ENCODE measurements around the gene PLA2G5.

DNA sequence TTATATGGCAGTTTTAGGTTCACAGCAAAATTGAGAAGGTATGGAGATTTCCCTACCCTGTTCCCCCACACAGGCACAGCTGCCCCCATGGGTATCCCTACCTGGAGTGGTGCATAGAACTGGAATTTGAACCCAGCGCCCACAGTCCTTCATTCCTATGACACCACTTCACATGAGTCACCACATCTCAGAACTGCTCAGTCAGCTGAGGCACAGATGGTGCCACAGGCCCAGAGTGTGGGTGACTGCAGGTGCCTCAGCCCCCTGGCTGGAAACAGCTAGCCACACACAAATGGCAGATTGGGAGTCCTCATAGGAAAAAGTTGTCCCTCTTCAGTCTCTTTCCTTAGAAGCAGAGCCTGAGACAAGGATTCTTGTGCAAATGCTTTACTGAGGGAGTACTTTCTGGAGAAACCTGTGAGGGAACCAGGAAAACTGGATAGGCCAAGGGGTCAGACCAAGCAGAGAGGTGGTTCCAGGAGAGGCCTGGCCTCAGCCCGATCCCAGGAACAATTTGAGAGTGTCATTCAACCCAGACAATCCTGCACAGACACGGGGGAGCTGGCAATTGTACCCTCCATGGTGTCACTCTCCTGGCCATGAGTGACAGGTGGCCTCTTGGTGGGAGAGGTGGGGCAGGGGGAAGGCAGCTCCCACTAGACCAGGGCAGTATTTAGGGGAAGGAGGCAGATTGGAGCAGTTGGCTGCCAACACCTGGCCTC, 42.4 kb downstream of the PLA2G5 start:
- TF ChIP-seq POLR2A (IDR thresholded peaks at IDR 0.05; ENCODE audit: control extremely low read depth in 1 of 2, low read depth in 2 of 2, low read length in 2 of 2) (no peak), SRF (IDR thresholded peaks at IDR 0.05; ENCODE audit: low read depth, low read length) (no peak), CTCF (IDR thresholded peaks at IDR 0.05; ENCODE audit: control extremely low read depth in 1 of 3, insufficient read depth in 1 of 3, low read depth in 1 of 3, low read length in 3 of 3) (no peak), POLR2AphosphoS5 (IDR thresholded peaks at IDR 0.05; ENCODE audit: low read depth, low read length) (no peak), EZH2 (IDR thresholded peaks at IDR 0.05; ENCODE audit: low read depth, low read length, severe bottlenecking) (no peak), SUZ12 (IDR thresholded peaks at IDR 0.05; ENCODE audit: low read length) (no peak), SP1 (IDR thresholded peaks at IDR 0.05; ENCODE audit: low read depth, low read length) (no peak), RAD21 (IDR thresholded peaks at IDR 0.05 in 1 of 2, conservative IDR thresholded peaks at IDR 0.05 in 1 of 2; ENCODE audit: low read depth in 2 of 2, low read length in 2 of 2) (no peak), E2F6 (IDR thresholded peaks at IDR 0.05) (no peak), TBP (IDR thresholded peaks at IDR 0.05; ENCODE audit: low read depth, low read length) (no peak), CHD2 (IDR thresholded peaks at IDR 0.05; ENCODE audit: low read length) (no peak), EP300 (IDR thresholded peaks at IDR 0.05; ENCODE audit: borderline replicate concordance in 1 of 2, low read depth in 2 of 2, low read length in 2 of 2) (no peak), ATF2 (IDR thresholded peaks at IDR 0.05; ENCODE audit: low read length) (no peak)
- TF ChIP-seq, protein P1, sequence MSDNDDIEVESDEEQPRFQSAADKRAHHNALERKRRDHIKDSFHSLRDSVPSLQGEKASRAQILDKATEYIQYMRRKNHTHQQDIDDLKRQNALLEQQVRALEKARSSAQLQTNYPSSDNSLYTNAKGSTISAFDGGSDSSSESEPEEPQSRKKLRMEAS (IDR thresholded peaks at IDR 0.05): no peak
